ENCODE data around the gene TRIO.

TRIO gene

GRCh38 chr5:14243766-14244165 lies 100.6 kb downstream of the TRIO start:
- TF ChIP-seq CTCF (IDR thresholded peaks at IDR 0.05; ENCODE audit: insufficient read depth, missing control alignments): no peak
- no peak for DNase-seq (ENCODE audit: insufficient read length, low spot score)
- no peak for FAIRE-seq

- TF ChIP-seq CTCF (IDR thresholded peaks at IDR 0.05; ENCODE audit: insufficient read depth, missing control alignments): no peak
- DNase-seq (ENCODE audit: insufficient read length, low spot score) (no peak), FAIRE-seq (no peak)
Measured at GRCh38 chr5:14244721-14245120, 101.6 kb downstream of the TRIO start.

- DNase-seq (ENCODE audit: insufficient read length, low spot score) (no peak), FAIRE-seq (no peak)
- TF ChIP-seq CTCF (IDR thresholded peaks at IDR 0.05; ENCODE audit: insufficient read depth, missing control alignments): no peak
Measured at GRCh38 chr5:14245132-14245925, 102.2 kb downstream of the TRIO start.

GRCh38 chr5:14246350-14247053 lies 103.4 kb downstream of the TRIO start:
- FAIRE-seq: no peak
- no peak for DNase-seq (ENCODE audit: insufficient read length, low spot score)

GRCh38 chr5:14247054-14247386 lies 103.9 kb downstream of the TRIO start:
- TF ChIP-seq CTCF (IDR thresholded peaks at IDR 0.05; ENCODE audit: insufficient read depth, missing control alignments): no peak
- DNase-seq (ENCODE audit: insufficient read length, low spot score): no peak
- FAIRE-seq: no peak

More at GRCh38 chr5:14246350-14247053, 103.4 kb downstream of the TRIO start:
- no peak for TF ChIP-seq CTCF (IDR thresholded peaks at IDR 0.05; ENCODE audit: insufficient read depth, missing control alignments)

- FAIRE-seq: no peak
- TF ChIP-seq CTCF (IDR thresholded peaks at IDR 0.05; ENCODE audit: insufficient read depth, missing control alignments): no peak
- no peak for DNase-seq (ENCODE audit: insufficient read length, low spot score)
Measured at GRCh38 chr5:14249258-14250082, 106.3 kb downstream of the TRIO start.

Data from D721Med (cell line).